ENCODE results near the gene CALCOCO1.

DNA sequence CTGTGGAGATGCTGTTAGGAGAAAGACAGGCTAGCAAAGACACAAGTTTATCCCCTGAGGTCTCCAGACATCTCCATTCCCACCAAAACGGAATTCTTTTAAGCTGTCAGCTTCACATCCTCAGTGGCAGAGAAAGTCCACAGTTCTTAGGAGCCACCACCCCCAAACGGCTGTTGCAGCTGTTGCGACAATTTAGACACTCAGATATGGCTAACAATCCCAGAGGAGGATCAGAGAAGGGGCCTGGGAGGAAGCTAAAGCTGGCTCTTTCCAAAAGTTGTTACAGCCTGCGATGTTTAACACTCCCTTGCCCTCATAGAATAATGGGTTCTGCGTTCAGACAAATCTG is 49.5 kb downstream of the CALCOCO1 start:
- TF ChIP-seq, protein P1, sequence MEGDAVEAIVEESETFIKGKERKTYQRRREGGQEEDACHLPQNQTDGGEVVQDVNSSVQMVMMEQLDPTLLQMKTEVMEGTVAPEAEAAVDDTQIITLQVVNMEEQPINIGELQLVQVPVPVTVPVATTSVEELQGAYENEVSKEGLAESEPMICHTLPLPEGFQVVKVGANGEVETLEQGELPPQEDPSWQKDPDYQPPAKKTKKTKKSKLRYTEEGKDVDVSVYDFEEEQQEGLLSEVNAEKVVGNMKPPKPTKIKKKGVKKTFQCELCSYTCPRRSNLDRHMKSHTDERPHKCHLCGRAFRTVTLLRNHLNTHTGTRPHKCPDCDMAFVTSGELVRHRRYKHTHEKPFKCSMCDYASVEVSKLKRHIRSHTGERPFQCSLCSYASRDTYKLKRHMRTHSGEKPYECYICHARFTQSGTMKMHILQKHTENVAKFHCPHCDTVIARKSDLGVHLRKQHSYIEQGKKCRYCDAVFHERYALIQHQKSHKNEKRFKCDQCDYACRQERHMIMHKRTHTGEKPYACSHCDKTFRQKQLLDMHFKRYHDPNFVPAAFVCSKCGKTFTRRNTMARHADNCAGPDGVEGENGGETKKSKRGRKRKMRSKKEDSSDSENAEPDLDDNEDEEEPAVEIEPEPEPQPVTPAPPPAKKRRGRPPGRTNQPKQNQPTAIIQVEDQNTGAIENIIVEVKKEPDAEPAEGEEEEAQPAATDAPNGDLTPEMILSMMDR (IDR thresholded peaks at IDR 0.05), result no peak
- no peak for TF ChIP-seq POLR2AphosphoS5 (IDR thresholded peaks at IDR 0.05)

Measured in breast epithelium (tissue), 3 donors.